ENCODE data around the gene KCNH2.
"Not testable (repeated sequence)": the region's sequence is repeated elsewhere in the genome, so short reads cannot be mapped to it uniquely, and the experiment has no call there.

The KCNH2 gene

DNA sequence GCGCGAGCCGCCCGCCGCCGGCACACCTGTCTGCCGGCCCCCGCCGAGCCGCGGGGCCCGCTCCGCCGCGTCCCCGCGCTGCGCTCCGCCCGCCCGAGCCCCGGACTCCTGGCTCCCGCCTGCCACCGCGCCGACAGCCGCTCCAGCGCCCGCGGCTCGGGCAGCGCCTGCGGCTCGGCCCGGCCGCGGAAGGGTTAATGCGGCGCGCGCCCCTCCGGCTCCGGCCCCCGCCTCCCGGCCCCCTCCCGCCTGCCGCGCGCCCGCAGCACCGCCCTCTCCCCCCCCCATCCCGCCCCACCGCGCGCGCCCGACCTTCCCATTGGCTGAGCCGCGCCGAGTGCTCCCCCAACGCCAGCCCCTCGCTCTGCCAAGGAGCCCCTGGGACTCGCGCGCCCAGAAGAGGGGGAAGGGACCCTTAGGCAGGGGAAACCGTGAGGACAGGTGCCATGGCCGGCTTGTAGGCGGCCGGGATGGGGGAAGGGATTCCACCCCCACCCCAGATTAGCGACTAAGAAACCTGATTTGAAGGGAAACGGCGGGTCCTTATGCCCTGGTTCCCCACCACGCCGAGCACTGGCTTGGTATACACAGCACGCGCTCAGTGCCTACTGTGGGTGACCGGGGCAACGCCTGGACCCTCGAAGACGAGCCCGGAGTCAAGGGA, at the start of gene KCNH2:
Gene KCNH2 (minus strand): TSS at position 196 of the 664 bp plus-strand sequence. CDS start 408 bp downstream, outside the sequence.
- Mint-ChIP-seq H3K9me3 (no peaks in the 10 kb centered on the region), H3K4me1 (ENCODE audit: low read depth) (peaks cover 24% of the 10 kb centered on the region), H3K27ac (peak within 1 kb of the TSS; percentile 73), H3K36me3 (ENCODE audit: low read depth) (peaks cover 5% of the 10 kb centered on the region), H3K27me3 (ENCODE audit: low read depth) (peaks cover 69% of the 10 kb centered on the region), H3K4me3 (peak within 1 kb of the TSS; percentile 84)

GRCh38 chr7:151027728-151028130, 49.6 kb upstream of the KCNH2 start:
- H3K27me3 Mint-ChIP-seq (ENCODE audit: low read depth); H3K36me3 Mint-ChIP-seq (ENCODE audit: low read depth); H3K9me3 Mint-ChIP-seq: not testable (repeated sequence)
- Mint-ChIP-seq H3K27ac (peak overlapping the region; percentile 92), H3K4me3 (peak overlapping the region; percentile 95), H3K4me1 (ENCODE audit: low read depth) (peaks cover 20% of the 10 kb centered on the region)

DNA sequence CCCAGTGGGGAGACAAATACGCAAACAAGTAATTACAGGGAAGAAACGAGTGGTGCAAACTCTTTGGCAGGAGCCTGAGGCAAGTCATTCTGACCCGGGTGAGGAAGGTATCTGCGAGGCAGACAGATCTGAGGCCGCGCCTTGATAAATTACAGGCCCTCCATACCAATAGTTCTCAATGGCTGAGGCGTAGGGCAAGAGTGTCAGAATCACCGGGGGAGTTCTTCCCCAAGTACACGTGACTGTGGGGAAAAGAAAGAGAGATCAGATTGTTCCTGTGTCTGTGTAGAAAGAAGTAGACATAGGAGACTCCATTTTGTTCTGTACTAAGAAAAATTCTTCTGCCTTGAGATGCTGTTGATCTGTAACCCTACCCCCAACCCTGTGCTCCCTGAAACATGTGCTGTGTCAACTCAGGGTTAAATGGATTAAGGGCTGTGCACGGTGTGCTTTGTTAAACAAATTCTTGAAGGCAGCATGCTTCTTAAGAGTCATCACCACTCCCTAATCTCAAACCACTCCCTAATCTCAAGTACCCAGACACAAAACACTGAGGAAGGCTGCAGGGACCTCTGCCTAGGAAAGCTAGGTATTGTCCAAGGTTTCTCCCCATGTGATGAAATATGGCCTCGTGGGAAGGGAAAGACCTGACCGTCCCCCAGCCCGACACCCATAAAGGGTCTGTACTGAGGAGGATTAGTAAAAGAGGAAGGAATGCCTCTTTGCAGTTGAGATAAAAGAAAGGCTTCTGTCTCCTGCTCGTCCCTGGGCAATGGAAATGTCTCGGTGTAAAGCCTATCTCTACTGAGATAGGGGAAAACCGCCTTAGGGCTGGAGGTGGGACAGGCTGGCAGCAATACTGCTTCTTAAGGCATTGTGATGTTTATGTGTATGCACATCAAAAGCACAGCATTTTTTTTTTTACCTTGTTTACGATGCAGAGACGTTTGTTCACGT, 48.9 kb upstream of the KCNH2 start:
- H3K27ac Mint-ChIP-seq = peak overlapping the region; percentile 92
- peak overlapping the region; percentile 95 for H3K4me3 Mint-ChIP-seq
- H3K9me3 Mint-ChIP-seq; H3K36me3 Mint-ChIP-seq (ENCODE audit: low read depth); H3K27me3 Mint-ChIP-seq (ENCODE audit: low read depth): not testable (repeated sequence)
- peaks cover 20% of the 10 kb centered on the region for H3K4me1 Mint-ChIP-seq (ENCODE audit: low read depth)

GRCh38 chr7:151025924-151026671, 48.0 kb upstream of the KCNH2 start:
- H3K4me3 Mint-ChIP-seq = peak overlapping the region; percentile 30
- peaks cover 3% of the 10 kb centered on the region for H3K27me3 Mint-ChIP-seq (ENCODE audit: low read depth)
- no peaks in the 10 kb centered on the region for H3K9me3 Mint-ChIP-seq
- peaks cover 20% of the 10 kb centered on the region for H3K4me1 Mint-ChIP-seq (ENCODE audit: low read depth)
- H3K27ac Mint-ChIP-seq = peak overlapping the region; percentile 50
- peaks cover 2% of the 10 kb centered on the region for H3K36me3 Mint-ChIP-seq (ENCODE audit: low read depth)

DNA sequence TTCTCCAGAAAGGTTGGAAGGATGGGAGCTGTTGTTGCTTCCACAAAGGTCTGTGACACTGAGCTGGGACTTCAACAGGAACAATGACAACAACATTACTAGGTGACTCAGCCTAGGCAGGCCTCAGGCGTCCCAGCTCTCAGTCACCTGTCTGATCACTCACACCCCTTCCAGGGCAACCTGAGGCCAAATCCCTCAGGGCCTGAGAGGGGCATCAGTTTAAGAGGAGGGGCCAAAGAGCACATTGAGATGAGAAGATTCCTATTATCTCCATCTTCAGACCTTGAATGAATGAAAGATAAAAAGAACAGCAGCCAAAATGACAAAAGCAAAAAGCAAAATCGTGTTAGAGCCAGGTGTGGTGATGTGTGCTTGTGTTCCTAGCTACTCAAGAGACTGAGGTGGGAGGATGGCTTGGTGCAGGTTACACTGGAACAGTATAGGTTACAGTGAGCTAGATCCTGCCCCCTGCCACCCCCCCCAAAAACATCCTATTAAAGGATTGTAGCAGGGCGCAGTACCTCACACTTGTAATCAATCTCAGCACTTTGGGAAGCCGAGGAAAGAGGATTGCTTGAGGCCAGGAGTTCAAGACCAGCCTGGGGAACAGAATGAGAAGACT, 46.4 kb upstream of the KCNH2 start, which contains the start of gene ATG9B:
Gene ATG9B (minus strand): TSS at position 60 of the 622 bp plus-strand sequence. CDS start 71 bp downstream, outside the sequence.
- Mint-ChIP-seq H3K27ac (no peak within 1 kb of the TSS), H3K4me1 (ENCODE audit: low read depth) (peaks cover 16% of the 10 kb centered on the region), H3K36me3 (ENCODE audit: low read depth) (peaks cover 2% of the 10 kb centered on the region), H3K9me3 (no peaks in the 10 kb centered on the region), H3K4me3 (no peak within 1 kb of the TSS), H3K27me3 (ENCODE audit: low read depth) (peaks cover 17% of the 10 kb centered on the region)

DNA sequence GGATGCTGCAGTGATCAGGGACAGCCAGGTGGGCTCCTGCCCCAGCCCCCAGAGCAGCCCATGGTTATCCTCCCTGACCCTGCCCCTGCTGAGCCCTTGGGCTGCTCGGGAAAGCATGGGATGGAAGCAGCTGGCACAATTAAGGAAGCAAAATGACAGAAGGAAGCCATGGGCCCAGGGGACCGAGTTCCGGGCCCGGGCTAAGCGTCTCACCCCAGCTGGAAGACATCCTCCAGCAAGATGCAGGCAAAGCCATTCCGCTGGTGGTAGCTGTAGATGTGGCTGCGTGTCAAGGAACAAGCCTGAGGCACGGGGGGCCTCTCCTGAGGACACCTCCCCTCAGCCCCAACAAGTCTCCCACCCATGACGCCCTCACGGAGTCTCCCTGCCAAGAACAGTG, 45.1 kb upstream of the KCNH2 start:
- peaks cover 16% of the 10 kb centered on the region for H3K4me1 Mint-ChIP-seq (ENCODE audit: low read depth)
- H3K4me3 Mint-ChIP-seq = no peak overlapping the region
- peaks cover 25% of the 10 kb centered on the region for H3K27me3 Mint-ChIP-seq (ENCODE audit: low read depth)
- no peaks in the 10 kb centered on the region for H3K9me3 Mint-ChIP-seq
- no peak overlapping the region for H3K27ac Mint-ChIP-seq
- no peaks in the 10 kb centered on the region for H3K36me3 Mint-ChIP-seq (ENCODE audit: low read depth)

DNA sequence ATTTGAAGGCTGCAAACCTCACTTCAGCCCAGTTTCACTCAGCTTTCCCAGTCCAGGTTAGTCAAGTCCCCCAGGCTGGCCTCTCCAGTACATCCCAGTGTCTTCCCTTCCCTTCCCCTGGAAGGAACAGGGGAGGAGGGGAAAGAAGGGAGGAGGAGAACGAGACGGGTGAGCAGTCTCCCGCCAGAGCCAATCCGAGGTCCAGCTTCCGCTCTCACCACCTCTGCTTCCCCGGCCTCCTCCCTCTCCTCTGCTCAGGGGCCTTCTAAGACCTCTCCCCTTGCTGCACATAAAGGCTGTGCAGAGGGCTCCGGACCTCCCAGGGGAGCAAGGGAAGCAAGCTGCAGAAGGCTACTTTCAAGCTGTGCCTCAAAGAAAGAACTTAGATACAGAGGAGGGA, 42.1 kb upstream of the KCNH2 start:
- Mint-ChIP-seq H3K9me3 (no peaks in the 10 kb centered on the region), H3K27ac (no peak overlapping the region), H3K27me3 (ENCODE audit: low read depth) (peaks cover 33% of the 10 kb centered on the region), H3K4me3 (no peak overlapping the region), H3K4me1 (ENCODE audit: low read depth) (peaks cover 26% of the 10 kb centered on the region), H3K36me3 (ENCODE audit: low read depth) (no peaks in the 10 kb centered on the region)

DNA sequence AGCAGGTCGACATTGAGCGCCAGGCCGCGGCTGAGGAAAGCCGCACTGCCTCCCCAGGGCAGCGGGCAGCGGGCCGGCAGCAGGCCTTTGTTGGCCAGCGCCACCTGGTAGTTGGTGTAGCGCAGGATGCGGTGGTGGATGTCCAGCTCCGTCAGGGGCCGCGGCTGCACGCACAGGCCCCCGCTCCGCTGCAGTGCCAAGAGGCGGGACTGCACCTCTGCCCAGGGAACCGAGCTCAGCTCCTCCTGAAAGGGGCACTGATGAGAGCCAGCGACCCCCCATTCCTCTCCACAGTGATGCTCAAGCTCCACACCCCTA, 41.0 kb upstream of the KCNH2 start:
- Mint-ChIP-seq H3K27me3 (ENCODE audit: low read depth) (peaks cover 33% of the 10 kb centered on the region), H3K4me1 (ENCODE audit: low read depth) (peaks cover 38% of the 10 kb centered on the region), H3K9me3 (no peaks in the 10 kb centered on the region), H3K36me3 (ENCODE audit: low read depth) (peaks cover 2% of the 10 kb centered on the region), H3K27ac (no peak overlapping the region), H3K4me3 (peak overlapping the region; percentile 32)

GRCh38 chr7:151018421-151019129, 40.5 kb upstream of the KCNH2 start:
- H3K4me1 Mint-ChIP-seq (ENCODE audit: low read depth) = peaks cover 38% of the 10 kb centered on the region
- H3K36me3 Mint-ChIP-seq (ENCODE audit: low read depth) = peaks cover 2% of the 10 kb centered on the region
- H3K27ac Mint-ChIP-seq = peak overlapping the region; percentile 67
- H3K9me3 Mint-ChIP-seq = no peaks in the 10 kb centered on the region
- H3K4me3 Mint-ChIP-seq = peak overlapping the region; percentile 79
- peaks cover 33% of the 10 kb centered on the region for H3K27me3 Mint-ChIP-seq (ENCODE audit: low read depth)

DNA sequence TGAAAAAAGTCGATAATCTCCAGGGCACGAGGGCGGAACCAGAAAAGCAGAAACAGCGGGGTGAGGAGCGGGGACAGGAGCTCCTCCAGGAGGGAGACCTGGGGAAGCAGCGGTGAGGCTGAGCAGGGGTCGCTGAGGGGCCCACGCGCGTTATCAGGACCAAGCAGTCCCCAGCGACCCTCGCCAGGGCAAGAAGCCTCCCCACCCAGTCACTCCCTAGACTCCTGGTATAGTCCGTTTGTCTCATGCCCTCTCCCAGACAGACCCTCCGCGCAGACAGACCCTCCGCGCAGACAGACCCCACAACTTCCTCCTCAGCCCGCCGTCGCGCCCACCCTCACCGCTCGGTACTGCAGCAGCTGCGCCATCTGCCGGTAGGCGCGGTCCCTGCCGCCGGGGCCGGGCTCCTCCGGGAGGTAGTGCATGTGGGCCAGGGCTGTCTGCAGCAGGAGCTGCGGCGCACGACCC, 39.9 kb upstream of the KCNH2 start:
- Mint-ChIP-seq H3K36me3 (ENCODE audit: low read depth) (peaks cover 2% of the 10 kb centered on the region), H3K27ac (peak overlapping the region; percentile 67), H3K27me3 (ENCODE audit: low read depth) (peaks cover 32% of the 10 kb centered on the region), H3K9me3 (no peaks in the 10 kb centered on the region), H3K4me3 (peak overlapping the region; percentile 79), H3K4me1 (ENCODE audit: low read depth) (peaks cover 38% of the 10 kb centered on the region)

DNA sequence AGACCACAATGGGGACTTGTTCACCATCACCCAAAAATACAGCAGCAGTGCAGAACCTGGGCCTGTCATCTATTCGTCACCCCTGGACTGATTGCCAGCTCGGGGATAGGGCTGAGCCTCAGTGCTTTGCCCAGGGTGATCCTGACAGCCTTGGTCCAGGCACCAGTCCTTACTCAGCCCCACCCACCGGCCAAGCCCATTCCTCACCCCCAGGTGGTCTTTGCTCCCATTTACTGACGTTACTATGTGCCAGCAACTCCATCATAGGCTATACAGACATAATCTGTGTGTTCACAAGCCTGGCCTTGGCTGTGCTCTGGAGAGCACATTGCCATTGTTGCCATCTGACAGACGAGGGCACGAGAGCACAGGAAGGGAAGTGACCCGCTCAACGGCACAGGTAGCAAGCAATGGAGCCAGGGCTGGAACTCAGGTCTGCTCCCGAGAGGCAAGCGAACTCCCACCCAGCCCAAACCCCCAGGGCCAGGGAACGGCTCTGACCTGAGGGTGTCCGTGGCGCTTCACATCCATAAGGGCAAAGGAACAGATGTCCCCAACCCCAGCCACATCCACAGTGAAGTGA, 39.3 kb upstream of the KCNH2 start:
- H3K27me3 Mint-ChIP-seq (ENCODE audit: low read depth) = peaks cover 30% of the 10 kb centered on the region
- peak overlapping the region; percentile 67 for H3K27ac Mint-ChIP-seq
- peaks cover 43% of the 10 kb centered on the region for H3K4me1 Mint-ChIP-seq (ENCODE audit: low read depth)
- H3K36me3 Mint-ChIP-seq (ENCODE audit: low read depth) = peaks cover 4% of the 10 kb centered on the region
- peak overlapping the region; percentile 64 for H3K4me3 Mint-ChIP-seq
- no peaks in the 10 kb centered on the region for H3K9me3 Mint-ChIP-seq

GRCh38 chr7:151016942-151017341, 38.8 kb upstream of the KCNH2 start:
- H3K27ac Mint-ChIP-seq = no peak overlapping the region
- peaks cover 47% of the 10 kb centered on the region for H3K4me1 Mint-ChIP-seq (ENCODE audit: low read depth)
- H3K4me3 Mint-ChIP-seq = peak overlapping the region; percentile 64
- peaks cover 5% of the 10 kb centered on the region for H3K36me3 Mint-ChIP-seq (ENCODE audit: low read depth)
- no peaks in the 10 kb centered on the region for H3K9me3 Mint-ChIP-seq
- peaks cover 30% of the 10 kb centered on the region for H3K27me3 Mint-ChIP-seq (ENCODE audit: low read depth)

DNA sequence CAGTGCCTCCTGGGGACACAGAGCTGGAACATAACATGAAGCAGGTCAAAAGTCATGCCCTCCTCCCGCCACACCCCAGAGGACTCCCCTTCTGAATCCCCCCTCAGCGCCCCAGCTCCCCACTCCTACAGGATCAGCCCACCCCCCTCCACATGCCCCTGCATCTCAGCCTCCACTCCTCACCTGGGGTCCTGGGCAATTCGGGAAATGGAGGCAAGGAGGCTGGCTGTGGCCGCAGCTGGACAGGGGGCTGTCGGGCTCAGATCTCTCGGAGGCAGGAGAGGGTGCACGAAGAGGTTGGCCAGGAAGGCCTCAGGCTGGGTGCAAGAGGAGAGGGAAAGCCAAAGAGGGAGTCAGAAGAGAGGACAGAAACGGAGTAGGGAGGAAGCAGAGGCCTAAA, 38.4 kb upstream of the KCNH2 start:
- Mint-ChIP-seq H3K27ac (peak overlapping the region; percentile 36), H3K9me3 (no peaks in the 10 kb centered on the region), H3K4me3 (no peak overlapping the region), H3K36me3 (ENCODE audit: low read depth) (peaks cover 5% of the 10 kb centered on the region), H3K4me1 (ENCODE audit: low read depth) (peaks cover 50% of the 10 kb centered on the region), H3K27me3 (ENCODE audit: low read depth) (peaks cover 30% of the 10 kb centered on the region)
